OCI-LY7 (cell line): Measurements from ENCODE around the gene PCDHGA12. TPM values are rescaled to one million over a fixed set of nuclear protein-coding genes. Genes with fewer than 3 reads are reported as not detected.
"Not testable (repeated sequence)": the region's sequence is repeated elsewhere in the genome, so short reads cannot be mapped to it uniquely, and the experiment has no call there.

Experiments used
- BruUV-seq: library from RNA; stranded (reverse); fragments of 400-500 nt; replicated peaks from 2 replicates; lab custom pipeline; 2021; lab: Mats Ljungman, UMichigan
- CTCF ChIA-PET: fragments of 300-600 bp; sonication (Branson Sonifier 250); formaldehyde crosslinking; loops from one replicate; lab custom pipeline; 2022; ENCODE audit warnings: antibody characterized with exemption; ENCODE audit not compliant: unreplicated experiment; lab: Charles Lee
- POLR2A ChIA-PET: fragments of 300-600 bp; sonication (Branson Sonifier 250); formaldehyde crosslinking; loops from one replicate; lab custom pipeline; 2022; ENCODE audit warnings: antibody characterized with exemption; lab: Charles Lee
- DNase-seq: peaks from one replicate; pipeline ENCODE4 v3.0.0-alpha.2; 2015; ENCODE audit warnings: low spot score
- H2AFZ ChIP-seq: fragments of 200-600 bp; sonication (generic), shearing (Covaris generic); 2 replicates; pipeline ENCODE4 v1.6.1; 2014; ENCODE audit warnings: mild to moderate bottlenecking, antibody characterized with exemption, low read length, moderate library complexity
- H3K27ac ChIP-seq: fragments of 200-600 bp; sonication (generic); 2 replicates; pipeline ENCODE4 v1.5.1; 2014; ENCODE audit warnings: mixed run types, low read depth, mild to moderate bottlenecking, moderate library complexity, low read length, inconsistent platforms; ENCODE audit not compliant: poor library complexity, severe bottlenecking
- H3K36me3 ChIP-seq: fragments of 200-600 bp; sonication (generic); 2 replicates; pipeline ENCODE4 v1.6.1; 2014; ENCODE audit warnings: mild to moderate bottlenecking, antibody characterized with exemption, low read length, moderate library complexity, mixed read lengths; ENCODE audit not compliant: insufficient read depth
- H3K4me1 ChIP-seq: fragments of 200-600 bp; sonication (generic); 2 replicates; pipeline ENCODE4 v1.5.1; 2014; ENCODE audit warnings: mild to moderate bottlenecking, low read length; ENCODE audit not compliant: insufficient read depth, poor library complexity, severe bottlenecking
- H3K4me2 ChIP-seq: fragments of 200-600 bp; sonication (generic); 2 replicates; pipeline ENCODE4 v1.6.1; 2014; ENCODE audit warnings: mild to moderate bottlenecking, low read length
- H3K4me3 ChIP-seq: fragments of 200-600 bp; sonication (generic); 2 replicates; pipeline ENCODE4 v1.5.1; 2014; ENCODE audit warnings: mild to moderate bottlenecking, low read depth, low read length; ENCODE audit not compliant: poor library complexity, severe bottlenecking
- H3K79me2 ChIP-seq: fragments of 200-600 bp; sonication (generic); 2 replicates; pipeline ENCODE4 v1.6.1; 2016; ENCODE audit warnings: low read depth, mild to moderate bottlenecking, low read length, moderate library complexity, mixed read lengths; ENCODE audit not compliant: insufficient read depth
- H3K9me2 ChIP-seq: fragments of 200-600 bp; sonication (generic); 2 replicates; pipeline ENCODE4 v1.6.1; 2016; ENCODE audit warnings: mild to moderate bottlenecking, low read length, mixed read lengths; ENCODE audit not compliant: insufficient read depth
- H3K9me3 ChIP-seq: fragments of 200-600 bp; sonication (generic); 2 replicates; pipeline ENCODE4 v1.6.1; 2014; ENCODE audit warnings: mild to moderate bottlenecking, mixed run types, low read length, mixed read lengths
- H4K20me1 ChIP-seq: fragments of 200-600 bp; sonication (generic); 2 replicates; pipeline ENCODE4 v1.6.1; 2014; ENCODE audit warnings: mild to moderate bottlenecking, antibody characterized with exemption, low read length, moderate library complexity, mixed read lengths; ENCODE audit not compliant: insufficient read depth
- EZH2phosphoT487 ChIP-seq: fragments of 200-600 bp; sonication (generic); IDR thresholded peaks from 2 replicates; pipeline ENCODE4 v1.6.1; 2018; ENCODE audit warnings: low read depth, borderline replicate concordance, mild to moderate bottlenecking, mixed run types, antibody characterized with exemption, low read length, moderate library complexity, mixed read lengths
- intact Hi-C: fragments of 100-400 bp; cut with micrococcal nuclease; formaldehyde crosslinking; loops from one replicate; pipeline ENCODE4 v1.10.0; 2022; ENCODE audit not compliant: unreplicated experiment
- total RNA-seq, 2 experiments: library from RNA; depleted of rRNA in 1 of 2; stranded (reverse); fragments of >200 nt in 1 of 2; shearing (Covaris generic) in 1 of 2; gene quantifications; 2 replicates each; pipeline ENCODE4 v1.2.3, GENCODE V29; 2014 to 2022
- TF ChIP-seq, protein P1 (sequence below): fragments of 200-600 bp; sonication (generic); conservative IDR thresholded peaks from 2 replicates; pipeline ENCODE4 v1.5.1; 2014; ENCODE audit warnings: mild to moderate bottlenecking, antibody characterized with exemption, low read length, moderate library complexity, mixed read lengths

Gene PCDHGA12
- total RNA-seq, 2 experiments from 2014 or later: 3.4 to 3.9 TPM

DNA sequence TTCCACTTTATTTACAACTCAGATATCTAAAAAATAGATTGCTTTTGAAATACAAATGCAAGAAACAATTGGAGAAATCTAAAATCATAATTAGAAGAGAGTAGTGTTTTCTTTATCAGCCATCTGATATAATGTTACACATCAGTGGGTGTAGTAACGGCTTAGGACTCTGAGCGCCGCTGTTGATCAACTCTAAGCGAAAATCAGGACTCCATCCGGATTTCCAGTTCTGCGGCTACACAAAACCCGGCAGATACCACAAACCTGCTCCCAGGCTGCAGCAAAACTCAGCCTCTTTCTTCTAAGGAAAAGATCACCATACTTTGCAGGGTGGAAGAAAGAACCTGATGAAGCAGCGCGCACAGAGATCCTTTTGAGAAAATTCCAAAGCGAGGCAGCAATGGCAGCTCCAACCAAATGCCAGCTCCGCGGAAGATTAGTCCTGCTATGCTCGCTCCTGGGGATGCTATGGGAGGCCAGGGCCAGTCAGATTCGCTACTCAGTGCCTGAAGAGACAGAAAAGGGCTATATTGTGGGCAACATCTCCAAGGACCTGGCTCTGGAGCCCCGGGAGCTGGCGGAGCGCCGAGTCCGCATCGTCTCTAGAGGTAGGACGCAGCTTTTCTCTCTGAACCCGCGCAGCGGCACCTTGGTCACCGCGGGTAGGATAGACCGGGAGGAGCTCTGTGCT lies 27.6 kb upstream of the PCDHGA12 start, which contains the start of gene PCDHGA9:
PCDHGA9 (plus strand) TSS at position 226 of the 691 bp plus-strand sequence; CDS start at position 401, 175 bp downstream.
- H2AFZ ChIP-seq: no peak within 1 kb of the TSS
- H3K36me3 ChIP-seq: no peaks in the 10 kb centered on the region
- H3K9me3 ChIP-seq: no peaks in the 10 kb centered on the region
- no peaks in the 10 kb centered on the region for H3K79me2 ChIP-seq
- CTCF ChIA-PET: no interaction called here
- intact Hi-C loops: no loop called here
- no peak within 1 kb of the TSS for H3K27ac ChIP-seq
- DNase-seq: no peak
- no peaks in the 10 kb centered on the region for H3K9me2 ChIP-seq
- H3K4me3 ChIP-seq: no peak within 1 kb of the TSS
- no peak within 1 kb of the TSS for H3K4me2 ChIP-seq
- H3K4me1 ChIP-seq: no peaks in the 10 kb centered on the region
- no peaks in the 10 kb centered on the region for H4K20me1 ChIP-seq
- BruUV-seq: no TSS peak
- no peak for TF ChIP-seq EZH2phosphoT487
- TF ChIP-seq, protein P1, sequence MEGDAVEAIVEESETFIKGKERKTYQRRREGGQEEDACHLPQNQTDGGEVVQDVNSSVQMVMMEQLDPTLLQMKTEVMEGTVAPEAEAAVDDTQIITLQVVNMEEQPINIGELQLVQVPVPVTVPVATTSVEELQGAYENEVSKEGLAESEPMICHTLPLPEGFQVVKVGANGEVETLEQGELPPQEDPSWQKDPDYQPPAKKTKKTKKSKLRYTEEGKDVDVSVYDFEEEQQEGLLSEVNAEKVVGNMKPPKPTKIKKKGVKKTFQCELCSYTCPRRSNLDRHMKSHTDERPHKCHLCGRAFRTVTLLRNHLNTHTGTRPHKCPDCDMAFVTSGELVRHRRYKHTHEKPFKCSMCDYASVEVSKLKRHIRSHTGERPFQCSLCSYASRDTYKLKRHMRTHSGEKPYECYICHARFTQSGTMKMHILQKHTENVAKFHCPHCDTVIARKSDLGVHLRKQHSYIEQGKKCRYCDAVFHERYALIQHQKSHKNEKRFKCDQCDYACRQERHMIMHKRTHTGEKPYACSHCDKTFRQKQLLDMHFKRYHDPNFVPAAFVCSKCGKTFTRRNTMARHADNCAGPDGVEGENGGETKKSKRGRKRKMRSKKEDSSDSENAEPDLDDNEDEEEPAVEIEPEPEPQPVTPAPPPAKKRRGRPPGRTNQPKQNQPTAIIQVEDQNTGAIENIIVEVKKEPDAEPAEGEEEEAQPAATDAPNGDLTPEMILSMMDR: peak; percentile 26; the same call in 1 of the 2 replicates
- POLR2A ChIA-PET: interaction anchor here (0.6 kb wide), 1 partner anchor 72 kb away, joined by 6 read pairs; no protein-coding TSS in a partner anchor

GRCh38 chr5:141403387-141403786 lies 26.9 kb upstream of the PCDHGA12 start:
- intact Hi-C loops: no loop called here
- BruUV-seq: no TSS peak
- Histone ChIP-seq H3K4me2 (no peak overlapping the region), H3K9me3 (no peaks in the 10 kb centered on the region), H4K20me1 (no peaks in the 10 kb centered on the region), H3K9me2 (no peaks in the 10 kb centered on the region), H3K27ac (no peak overlapping the region), H3K36me3 (no peaks in the 10 kb centered on the region), H3K4me3 (no peak overlapping the region), H3K79me2 (no peaks in the 10 kb centered on the region), H2AFZ (no peak overlapping the region), H3K4me1 (no peaks in the 10 kb centered on the region)
- TF ChIP-seq EZH2phosphoT487: no peak
- TF ChIP-seq, protein P1: no peak
- ChIA-PET POLR2A (interaction anchor here (0.6 kb wide), 1 partner anchor 73 kb away, joined by 6 read pairs; no protein-coding TSS in a partner anchor), CTCF (no interaction called here)
- no peak for DNase-seq

DNA sequence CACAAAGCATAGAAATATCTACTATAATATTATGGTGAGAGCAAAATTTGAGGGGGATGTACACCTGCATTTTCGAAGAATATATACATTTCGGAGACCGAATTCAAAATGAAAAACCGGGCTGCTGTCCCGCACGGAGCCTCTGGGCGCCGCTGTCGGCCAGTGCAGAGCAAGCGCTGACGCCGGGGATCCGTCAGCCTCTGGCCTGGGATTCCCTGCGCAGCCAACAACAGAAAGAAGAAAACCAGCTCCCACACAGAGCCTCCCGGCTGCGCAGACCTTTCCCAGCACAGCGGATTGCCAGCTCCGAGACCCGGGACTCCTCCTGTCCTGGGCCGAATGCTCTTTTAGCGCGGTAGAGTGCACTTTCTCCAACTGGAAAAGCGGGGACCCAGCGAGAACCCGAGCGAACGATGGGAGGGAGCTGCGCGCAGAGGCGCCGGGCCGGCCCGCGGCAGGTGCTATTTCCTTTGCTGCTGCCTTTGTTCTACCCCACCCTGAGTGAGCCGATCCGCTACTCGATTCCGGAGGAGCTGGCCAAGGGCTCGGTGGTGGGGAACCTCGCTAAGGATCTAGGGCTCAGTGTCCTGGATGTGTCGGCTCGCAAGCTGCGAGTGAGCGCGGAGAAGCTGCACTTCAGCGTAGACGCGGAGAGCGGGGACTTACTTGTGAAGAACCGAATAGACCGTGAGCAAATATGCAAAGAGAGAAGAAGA lies 22.4 kb upstream of the PCDHGA12 start, which contains the start of gene PCDHGB6:
PCDHGB6 (plus strand) TSS at position 232 of the 716 bp plus-strand sequence; CDS start at position 414, 182 bp downstream.
- CTCF ChIA-PET, H3K4me2 ChIP-seq, H3K4me3 ChIP-seq, H3K36me3 ChIP-seq, H4K20me1 ChIP-seq, H3K27ac ChIP-seq, H2AFZ ChIP-seq, DNase-seq, intact Hi-C loops, H3K79me2 ChIP-seq, H3K4me1 ChIP-seq, BruUV-seq, POLR2A ChIA-PET, H3K9me2 ChIP-seq, H3K9me3 ChIP-seq: not testable (repeated sequence)
